IMR-90 (cell line): Measurements from ENCODE around the gene MKKS. TPM values are rescaled to one million over a fixed set of nuclear protein-coding genes. Genes with fewer than 3 reads are reported as not detected.

Experiments
- ATAC-seq: fragments of 200-7000 bp; cut with Tn5 transposase; 2 replicates; pipeline ENCODE4 v1.9.1; 2020; ENCODE audit warnings: low read depth, mild to moderate bottlenecking, moderate library complexity
- BruUV-seq: library from RNA; stranded (reverse); fragments of 400-500 nt; replicated peaks from 2 replicates; lab custom pipeline; 2021; lab: Mats Ljungman, UMichigan
- CTCF ChIA-PET: fragments of 300-600 bp; formaldehyde crosslinking; extraction: SDS; loops from one replicate; lab custom pipeline; 2021; ENCODE audit warnings: antibody characterized with exemption; lab: Yijun Ruan, JAX
- POLR2A ChIA-PET: fragments of 300-600 bp; sonication (Branson Sonifier 250); formaldehyde crosslinking; loops from one replicate; lab custom pipeline; 2022; ENCODE audit warnings: antibody characterized with exemption; ENCODE audit not compliant: unreplicated experiment; lab: Charles Lee
- DNase-seq: peaks from one replicate; pipeline ENCODE4 v3.0.0; 2013
- H2AFZ ChIP-seq: replicated peaks from 2 replicates; pipeline ENCODE3; 2013; ENCODE audit warnings: low read length, mild to moderate bottlenecking; ENCODE audit not compliant: poor library complexity
- H2AK5ac ChIP-seq: 2 replicates; pipeline ENCODE4 v1.6.1; 2013; ENCODE audit warnings: low read depth, low read length, inconsistent platforms
- H2AK9ac ChIP-seq: replicated peaks from 2 replicates; pipeline ENCODE3; 2013; ENCODE audit warnings: mild to moderate bottlenecking, low read depth, low read length, moderate library complexity; ENCODE audit not compliant: poor library complexity
- H2BK120ac ChIP-seq: 2 replicates; pipeline ENCODE4 v1.6.1; 2013; ENCODE audit warnings: low read depth, low read length, inconsistent platforms
- H2BK15ac ChIP-seq: 3 replicates; pipeline ENCODE4 v1.6.1; 2013; ENCODE audit warnings: low read depth, low read length, inconsistent platforms
- H2BK20ac ChIP-seq: 2 replicates; pipeline ENCODE4 v1.6.1; 2013; ENCODE audit warnings: low read depth, mild to moderate bottlenecking, inconsistent platforms, low read length, moderate library complexity
- H2BK5ac ChIP-seq: 2 replicates; pipeline ENCODE4 v1.6.1; 2013; ENCODE audit warnings: mild to moderate bottlenecking, low read depth, low read length, inconsistent platforms; ENCODE audit not compliant: poor library complexity, severe bottlenecking
- H3K14ac ChIP-seq: replicated peaks from 2 replicates; pipeline ENCODE4 v1.6.1; 2013; ENCODE audit warnings: low read depth, low read length, inconsistent platforms
- H3K18ac ChIP-seq: 2 replicates; pipeline ENCODE4 v1.6.1; 2013; ENCODE audit warnings: low read depth, low read length, control low read depth
- H3K23ac ChIP-seq: 2 replicates; pipeline ENCODE4 v1.6.1; 2013; ENCODE audit warnings: low read depth, low read length, inconsistent platforms
- H3K27ac ChIP-seq: 2 replicates; pipeline ENCODE4 v1.5.1; 2013; ENCODE audit warnings: mild to moderate bottlenecking, control low read depth, low read length; ENCODE audit not compliant: insufficient read depth
- H3K27me3 ChIP-seq: 2 replicates; pipeline ENCODE4 v1.6.1; 2013; ENCODE audit warnings: low read length; ENCODE audit not compliant: control insufficient read depth, insufficient read depth
- H3K36me3 ChIP-seq: 2 replicates; pipeline ENCODE4 v1.6.1; 2013; ENCODE audit warnings: low read length, mixed read lengths; ENCODE audit not compliant: control insufficient read depth, insufficient read depth
- H3K4ac ChIP-seq: 2 replicates; pipeline ENCODE4 v1.6.1; 2013; ENCODE audit warnings: low read depth, low read length, inconsistent platforms
- H3K4me1 ChIP-seq: 2 replicates; pipeline ENCODE4 v1.6.1; 2013; ENCODE audit warnings: low read length, mixed read lengths; ENCODE audit not compliant: control insufficient read depth, insufficient read depth
- H3K4me2 ChIP-seq: 2 replicates; pipeline ENCODE4 v1.6.1; 2013; ENCODE audit warnings: low read depth, mild to moderate bottlenecking, control low read depth, low read length, moderate library complexity
- H3K4me3 ChIP-seq: 2 replicates; pipeline ENCODE4 v1.5.1; 2013; ENCODE audit warnings: low read depth, mild to moderate bottlenecking, control low read depth, low read length, moderate library complexity; ENCODE audit not compliant: insufficient read depth
- H3K56ac ChIP-seq: 2 replicates; pipeline ENCODE4 v1.6.1; 2013; ENCODE audit warnings: low read length, inconsistent platforms; ENCODE audit not compliant: insufficient read depth; ENCODE audit errors: extremely low read depth
- H3K79me1 ChIP-seq, 2 experiments: 2 replicates each; pipeline ENCODE4 v1.6.1; 2013; ENCODE audit warnings: low read length in 2 of 2, inconsistent platforms in 1 of 2, low read depth in 1 of 2
- H3K9ac ChIP-seq: 2 replicates; pipeline ENCODE4 v1.6.1; 2013; ENCODE audit warnings: low read depth, low read length, control low read depth
- H3K9me1 ChIP-seq: 2 replicates; pipeline ENCODE4 v1.6.1; 2013; ENCODE audit warnings: low read length, inconsistent platforms; ENCODE audit not compliant: insufficient read depth
- H3K9me3 ChIP-seq: 2 replicates; pipeline ENCODE4 v1.6.1; 2013; ENCODE audit warnings: low read length; ENCODE audit not compliant: control insufficient read depth, insufficient read depth
- H4K20me1 ChIP-seq: 2 replicates; pipeline ENCODE4 v1.6.1; 2013; ENCODE audit warnings: low read length, inconsistent platforms; ENCODE audit not compliant: insufficient read depth
- H4K5ac ChIP-seq: 2 replicates; pipeline ENCODE4 v1.6.1; 2013; ENCODE audit warnings: mild to moderate bottlenecking, low read depth, low read length, control low read depth
- H4K8ac ChIP-seq, 2 experiments: 2 replicates each; pipeline ENCODE4 v1.6.1; 2013; ENCODE audit warnings: low read depth in 2 of 2, low read length in 2 of 2, control low read depth in 1 of 2, inconsistent platforms in 1 of 2
- H4K91ac ChIP-seq: 2 replicates; pipeline ENCODE4 v1.6.1; 2013; ENCODE audit warnings: low read depth, low read length, inconsistent platforms; ENCODE audit not compliant: insufficient read depth
- BHLHE40 ChIP-seq: fragments of 150-350 bp; IDR thresholded peaks from 2 replicates; pipeline ENCODE4 v1.6.1; 2016; ENCODE audit warnings: mild to moderate bottlenecking, low read depth, low read length
- CEBPB ChIP-seq: IDR thresholded peaks from 2 replicates; pipeline ENCODE4 v1.6.1; 2012; ENCODE audit warnings: low read depth, low read length, improper control_type of control experiment
- CHD1 ChIP-seq: IDR thresholded peaks from 2 replicates; pipeline ENCODE4 v1.6.1; 2012; ENCODE audit warnings: low read depth, low read length, improper control_type of control experiment
- MXI1 ChIP-seq: IDR thresholded peaks from 2 replicates; pipeline ENCODE4 v1.6.1; 2012; ENCODE audit warnings: low read depth, mild to moderate bottlenecking, low read length, moderate library complexity, borderline replicate concordance
- NFE2L2 ChIP-seq: fragments of 150-350 bp; IDR thresholded peaks from 2 replicates; pipeline ENCODE4 v1.6.1; 2016; ENCODE audit warnings: low read depth, mild to moderate bottlenecking, low read length
- RAD21 ChIP-seq: IDR thresholded peaks from 2 replicates; pipeline ENCODE4 v1.6.1; 2012; ENCODE audit warnings: low read length, improper control_type of control experiment
- RCOR1 ChIP-seq: IDR thresholded peaks from 2 replicates; pipeline ENCODE4 v1.6.1; 2012; ENCODE audit warnings: mild to moderate bottlenecking, low read length, improper control_type of control experiment; ENCODE audit not compliant: insufficient replicate concordance
- WGBS, 2 experiments: methylation state at CpG; one replicate each; pipeline versions ENCODE4 v1.1.5 to v1.1.7; 2013; ENCODE audit warnings: missing lambda C conversion rate in 2 of 2; ENCODE audit not compliant: insufficient read length in 1 of 2; ENCODE audit errors: extremely low coverage in 2 of 2; 5-methylcytosine and 5-hydroxymethylcytosine counted together
- dilution Hi-C: fragments of 300-500 bp; cut with HindIII; formaldehyde crosslinking; loops from one replicate; pipeline ENCODE4 v1.14.3; 2018; ENCODE audit warnings: low sequenced_read_pairs; ENCODE audit not compliant: unreplicated experiment
- in situ Hi-C: fragments of 300-500 bp; cut with MboI; formaldehyde crosslinking; loops from 3 replicates; pipeline ENCODE4 v1.14.3; 2019; ENCODE audit warnings: low sequenced_read_pairs, inconsistent platforms, mixed read lengths
- intact Hi-C: fragments of 100-400 bp; cut with micrococcal nuclease; formaldehyde crosslinking; loops from 2 replicates; pipeline ENCODE4 v1.10.0; 2022
- polyA plus RNA-seq, 3 experiments: library from polyadenylated mRNA; depleted of rRNA; stranded (reverse); fragments of >200 nt; gene quantifications; 2 replicates each; pipeline ENCODE4 v1.2.3, GENCODE V29; 2012; ENCODE audit warnings: low replicate concordance in 1 of 3
- total RNA-seq: library from RNA; depleted of rRNA; stranded (reverse); fragments of >200 nt; gene quantifications from 2 replicates; pipeline ENCODE4 v1.2.3, GENCODE V29; 2012

Gene MKKS
- total and polyA plus RNA-seq, 2 of the 4 experiments (the other 2 are of a cell fraction) = 6.9 to 7.5 TPM

DNA sequence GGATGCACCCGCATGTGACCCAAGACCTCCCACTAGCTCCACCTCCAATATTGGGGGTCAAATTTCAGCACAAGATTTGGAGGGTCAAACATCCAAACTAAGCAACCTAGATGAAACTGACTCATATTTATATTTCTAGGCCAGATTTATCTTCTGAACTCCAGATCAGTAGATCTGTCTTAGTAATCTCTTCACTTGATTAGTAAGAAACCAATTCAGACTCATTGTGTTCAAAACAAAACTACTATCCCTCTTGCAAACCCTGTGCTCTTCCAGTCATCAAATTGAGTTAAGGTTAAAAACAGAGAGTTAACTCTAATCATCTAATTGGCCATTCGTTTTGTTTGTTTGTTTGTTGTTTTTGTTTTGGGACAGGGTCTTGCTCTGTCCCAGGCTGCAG, 43.3 kb downstream of the MKKS start:
- BruUV-seq = no TSS peak
- Histone ChIP-seq H3K9me3 (peaks cover 2% of the 10 kb centered on the region; the same call in 1 of the 2 replicates), H3K27ac (no peak overlapping the region), H2AK9ac (no peak overlapping the region), H3K9ac (no peak overlapping the region), H3K14ac (no peak overlapping the region), H2BK15ac (no peak overlapping the region), H3K4ac (no peak overlapping the region), H3K4me1 (peaks cover 2% of the 10 kb centered on the region; the same call in 1 of the 2 replicates), H3K36me3 (no peaks in the 10 kb centered on the region), H3K23ac (no peak overlapping the region), H2AFZ (no peak overlapping the region), H2BK120ac (no peak overlapping the region), H4K8ac (no peak overlapping the region), H4K91ac (no peak overlapping the region), H4K5ac (no peak overlapping the region), H3K56ac (no peak overlapping the region), H2AK5ac (no peak overlapping the region), H3K4me3 (no peak overlapping the region), H3K79me1 (no peaks in the 10 kb centered on the region), H3K4me2 (no peak overlapping the region), H2BK5ac (no peak overlapping the region), H4K20me1 (no peaks in the 10 kb centered on the region), H3K27me3 (no peaks in the 10 kb centered on the region), H3K18ac (no peak overlapping the region), H2BK20ac (no peak overlapping the region), H3K9me1 (no peaks in the 10 kb centered on the region)
- in situ Hi-C loops (no loop called here), intact Hi-C loops (no loop called here), dilution Hi-C loops (no loop called here)
- POLR2A ChIA-PET = no interaction called here
- WGBS, 2 experiments = 83% methylated on average over 1 of the region's 2 CpGs; no CpG with 5 or more reads in 1 of the 2 experiments
- TF ChIP-seq BHLHE40 (no peak), RAD21 (no peak), RCOR1 (no peak), CHD1 (no peak), CEBPB (no peak), MXI1 (no peak), NFE2L2 (no peak)
- ATAC-seq (no peak), DNase-seq (no peak)
- CTCF ChIA-PET = no interaction called here
